NB4 (cell line): ENCODE data around the gene PDZD4.

ENCODE experiments used
- POLR2A ChIP-seq: IDR thresholded peaks from 2 replicates; pipeline ENCODE4 v1.6.1; 2011; ENCODE audit warnings: mild to moderate bottlenecking; ENCODE audit not compliant: insufficient read length; ENCODE audit errors: extremely low read depth
- TF ChIP-seq, protein P1 (sequence below): IDR thresholded peaks from one replicate; pipeline ENCODE4 v1.5.1; 2012; ENCODE audit warnings: low read depth, low read length
- TF ChIP-seq, protein P2 (sequence below): IDR thresholded peaks from 2 replicates; pipeline ENCODE4 v1.6.1; 2011; ENCODE audit warnings: low read depth, low read length

DNA sequence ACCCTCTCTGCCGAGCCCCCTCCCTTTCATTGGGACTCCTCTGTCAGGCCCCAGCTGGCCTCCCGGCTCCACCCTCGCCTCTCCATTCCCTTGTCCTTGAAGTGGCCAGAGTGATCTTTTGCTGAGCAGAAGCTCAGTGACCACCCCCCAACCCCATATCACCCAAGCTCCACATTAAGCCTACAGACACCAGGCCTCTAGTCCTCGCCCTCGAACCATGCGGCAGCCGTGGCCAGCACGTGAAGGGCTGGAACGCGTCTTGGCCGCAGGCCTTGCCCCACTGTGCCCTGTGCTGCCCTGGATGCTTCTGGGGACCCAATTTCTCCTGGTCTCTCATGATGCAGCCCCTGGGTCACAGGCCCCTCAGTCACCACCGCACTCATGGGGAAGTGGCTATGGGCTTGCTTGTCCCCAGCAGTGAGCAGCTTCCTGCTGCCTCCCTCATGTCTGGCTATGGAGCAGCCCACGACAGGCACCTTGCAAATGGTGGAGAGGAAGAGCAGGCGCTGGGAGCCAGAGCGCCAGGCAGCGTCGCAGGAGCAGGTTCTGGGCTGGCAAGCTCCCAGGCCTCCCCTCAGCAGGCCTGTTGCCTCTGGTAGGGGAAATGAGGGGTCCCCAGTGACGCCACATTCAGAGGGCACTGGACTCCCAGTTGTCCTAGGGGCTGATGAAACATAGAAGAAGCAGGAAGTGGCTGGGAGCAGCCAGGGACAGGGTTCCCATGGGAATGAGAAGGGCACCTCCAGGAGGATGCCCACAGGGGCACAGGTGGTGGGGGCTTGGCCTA is 50.3 kb downstream of the PDZD4 start:
- TF ChIP-seq, protein P1, sequence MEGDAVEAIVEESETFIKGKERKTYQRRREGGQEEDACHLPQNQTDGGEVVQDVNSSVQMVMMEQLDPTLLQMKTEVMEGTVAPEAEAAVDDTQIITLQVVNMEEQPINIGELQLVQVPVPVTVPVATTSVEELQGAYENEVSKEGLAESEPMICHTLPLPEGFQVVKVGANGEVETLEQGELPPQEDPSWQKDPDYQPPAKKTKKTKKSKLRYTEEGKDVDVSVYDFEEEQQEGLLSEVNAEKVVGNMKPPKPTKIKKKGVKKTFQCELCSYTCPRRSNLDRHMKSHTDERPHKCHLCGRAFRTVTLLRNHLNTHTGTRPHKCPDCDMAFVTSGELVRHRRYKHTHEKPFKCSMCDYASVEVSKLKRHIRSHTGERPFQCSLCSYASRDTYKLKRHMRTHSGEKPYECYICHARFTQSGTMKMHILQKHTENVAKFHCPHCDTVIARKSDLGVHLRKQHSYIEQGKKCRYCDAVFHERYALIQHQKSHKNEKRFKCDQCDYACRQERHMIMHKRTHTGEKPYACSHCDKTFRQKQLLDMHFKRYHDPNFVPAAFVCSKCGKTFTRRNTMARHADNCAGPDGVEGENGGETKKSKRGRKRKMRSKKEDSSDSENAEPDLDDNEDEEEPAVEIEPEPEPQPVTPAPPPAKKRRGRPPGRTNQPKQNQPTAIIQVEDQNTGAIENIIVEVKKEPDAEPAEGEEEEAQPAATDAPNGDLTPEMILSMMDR, result no peak
- TF ChIP-seq, protein P2, sequence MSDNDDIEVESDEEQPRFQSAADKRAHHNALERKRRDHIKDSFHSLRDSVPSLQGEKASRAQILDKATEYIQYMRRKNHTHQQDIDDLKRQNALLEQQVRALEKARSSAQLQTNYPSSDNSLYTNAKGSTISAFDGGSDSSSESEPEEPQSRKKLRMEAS, result no peak
- no peak for TF ChIP-seq POLR2A
